Endothelial cell of umbilical vein (primary cell): ENCODE data around the gene TXNL4A.

Source experiments
- GATA2 ChIP-seq: IDR thresholded peaks from 2 replicates; pipeline ENCODE4 v1.7.0; 2011; ENCODE audit warnings: low read depth, mild to moderate bottlenecking, moderate library complexity, mixed read lengths, low read length; ENCODE audit not compliant: insufficient read length, insufficient read depth
- POLR2A ChIP-seq: IDR thresholded peaks from 2 replicates; pipeline ENCODE4 v1.6.1; 2012; ENCODE audit warnings: low read depth, mild to moderate bottlenecking, control low read depth, low read length
- POLR2AphosphoS5 ChIP-seq: IDR thresholded peaks from 2 replicates; pipeline ENCODE4 v1.6.1; 2012; ENCODE audit warnings: low read depth, mild to moderate bottlenecking, control low read depth, low read length, moderate library complexity; ENCODE audit not compliant: insufficient read depth
- TF ChIP-seq, protein P1 (sequence below), 2 donors: IDR thresholded peaks; 1 replicate in 1 of 2; 2 replicates in 1 of 2; pipeline ENCODE4 v1.5.1; 2011; ENCODE audit warnings: low read length in 2 of 2, mild to moderate bottlenecking in 2 of 2, moderate library complexity in 2 of 2, control low read depth in 1 of 2, inconsistent platforms in 1 of 2, low read depth in 1 of 2; ENCODE audit not compliant: insufficient read depth in 1 of 2; ENCODE audit errors: extremely low read depth in 1 of 2
- TF ChIP-seq, protein P2 (sequence below): IDR thresholded peaks from 2 replicates; pipeline ENCODE4 v1.6.1; 2011; ENCODE audit not compliant: insufficient read depth, insufficient read length

DNA sequence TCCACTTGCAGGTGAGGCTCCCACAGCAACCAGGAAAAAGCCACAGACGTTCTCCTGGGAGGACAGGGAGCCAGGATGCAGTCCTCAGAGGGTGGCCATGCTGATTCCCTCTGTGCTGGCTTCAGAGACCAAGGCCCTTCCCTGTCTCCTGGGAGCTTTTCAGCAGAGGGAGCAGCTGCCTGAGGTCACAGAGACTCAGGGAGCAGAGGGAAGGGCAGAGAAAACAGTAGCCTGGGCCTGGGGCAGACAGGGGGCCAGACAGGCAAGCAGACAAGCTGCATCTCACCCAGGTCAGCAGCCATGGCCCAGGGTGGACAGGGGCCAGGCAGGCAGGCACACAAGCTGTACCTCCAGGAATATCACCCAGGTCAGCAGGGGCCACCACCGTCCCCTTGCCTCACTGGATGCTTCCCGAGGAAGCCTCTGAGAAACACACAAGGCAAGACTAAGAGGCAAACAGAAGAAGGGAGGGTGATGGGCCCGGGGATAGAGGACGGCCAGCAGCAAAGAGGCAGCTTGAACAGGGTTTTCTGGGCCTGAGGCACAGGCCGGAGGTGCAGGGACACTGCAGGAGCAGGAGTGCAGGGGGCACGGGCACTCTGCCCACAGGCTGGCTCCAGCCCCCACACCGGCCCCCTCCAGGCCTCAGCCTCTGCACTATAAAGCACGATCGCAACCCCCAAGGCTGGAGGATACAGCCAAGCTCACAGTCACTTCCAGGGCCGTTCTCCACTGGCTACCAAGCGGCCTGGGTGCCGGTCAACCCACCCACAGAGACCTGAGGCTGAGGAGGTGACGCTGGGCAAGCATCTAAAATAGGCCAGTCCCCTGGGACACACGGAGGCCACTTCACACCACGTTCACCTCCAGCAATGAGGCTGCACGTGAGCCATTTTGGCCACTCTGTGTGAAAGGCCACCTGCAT, 43.0 kb downstream of the TXNL4A start:
- TF ChIP-seq, protein P1, sequence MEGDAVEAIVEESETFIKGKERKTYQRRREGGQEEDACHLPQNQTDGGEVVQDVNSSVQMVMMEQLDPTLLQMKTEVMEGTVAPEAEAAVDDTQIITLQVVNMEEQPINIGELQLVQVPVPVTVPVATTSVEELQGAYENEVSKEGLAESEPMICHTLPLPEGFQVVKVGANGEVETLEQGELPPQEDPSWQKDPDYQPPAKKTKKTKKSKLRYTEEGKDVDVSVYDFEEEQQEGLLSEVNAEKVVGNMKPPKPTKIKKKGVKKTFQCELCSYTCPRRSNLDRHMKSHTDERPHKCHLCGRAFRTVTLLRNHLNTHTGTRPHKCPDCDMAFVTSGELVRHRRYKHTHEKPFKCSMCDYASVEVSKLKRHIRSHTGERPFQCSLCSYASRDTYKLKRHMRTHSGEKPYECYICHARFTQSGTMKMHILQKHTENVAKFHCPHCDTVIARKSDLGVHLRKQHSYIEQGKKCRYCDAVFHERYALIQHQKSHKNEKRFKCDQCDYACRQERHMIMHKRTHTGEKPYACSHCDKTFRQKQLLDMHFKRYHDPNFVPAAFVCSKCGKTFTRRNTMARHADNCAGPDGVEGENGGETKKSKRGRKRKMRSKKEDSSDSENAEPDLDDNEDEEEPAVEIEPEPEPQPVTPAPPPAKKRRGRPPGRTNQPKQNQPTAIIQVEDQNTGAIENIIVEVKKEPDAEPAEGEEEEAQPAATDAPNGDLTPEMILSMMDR (IDR thresholded peaks at IDR 0.05; ENCODE audit: extremely low read depth in 1 of 2, insufficient read depth in 1 of 2, low read depth in 1 of 2, low read length in 2 of 2), result no peak
- TF ChIP-seq, protein P2, sequence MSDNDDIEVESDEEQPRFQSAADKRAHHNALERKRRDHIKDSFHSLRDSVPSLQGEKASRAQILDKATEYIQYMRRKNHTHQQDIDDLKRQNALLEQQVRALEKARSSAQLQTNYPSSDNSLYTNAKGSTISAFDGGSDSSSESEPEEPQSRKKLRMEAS, result no peak
- no peak for TF ChIP-seq POLR2A
- no peak for TF ChIP-seq GATA2
- TF ChIP-seq POLR2AphosphoS5, result no peak
